Esophagus (tissue), 2 donors: ENCODE results near the gene ZFAND2A. TPM values are rescaled to one million over a fixed set of nuclear protein-coding genes. Genes with fewer than 3 reads are reported as not detected.
"Not testable (repeated sequence)": the region's sequence is repeated elsewhere in the genome, so short reads cannot be mapped to it uniquely, and the experiment has no call there.

Experiments
- H3K27ac ChIP-seq, 2 donors: one replicate each; pipeline ENCODE4 v1.5.1; 2013; ENCODE audit warnings: low read depth in 2 of 2, mild to moderate bottlenecking in 2 of 2, inconsistent platforms in 1 of 2, low read length in 1 of 2, moderate library complexity in 1 of 2
- H3K27me3 ChIP-seq, 2 donors: one replicate each; pipeline ENCODE4 v1.6.1; 2013; ENCODE audit warnings: low read length in 2 of 2, control low read depth in 1 of 2, mild to moderate bottlenecking in 1 of 2; ENCODE audit not compliant: insufficient read depth in 2 of 2, control insufficient read depth in 1 of 2
- H3K36me3 ChIP-seq, 2 donors: one replicate each; pipeline ENCODE4 v1.6.1; 2013; ENCODE audit warnings: low read length in 1 of 2; ENCODE audit not compliant: control insufficient read depth in 2 of 2, insufficient read depth in 2 of 2
- H3K4me1 ChIP-seq, 2 donors: one replicate each; pipeline ENCODE4 v1.6.1; 2013; ENCODE audit warnings: low read length in 1 of 2; ENCODE audit not compliant: control insufficient read depth in 2 of 2, insufficient read depth in 2 of 2
- H3K4me3 ChIP-seq, 2 donors: one replicate each; pipeline ENCODE4 v1.5.1; 2013; ENCODE audit warnings: low read length in 2 of 2, mild to moderate bottlenecking in 2 of 2, low read depth in 1 of 2, moderate library complexity in 1 of 2
- H3K9me3 ChIP-seq, 2 donors: one replicate each; pipeline ENCODE4 v1.6.1; 2013; ENCODE audit warnings: mild to moderate bottlenecking in 2 of 2, low read depth in 1 of 2, low read length in 1 of 2, moderate library complexity in 1 of 2; ENCODE audit not compliant: control insufficient read depth in 2 of 2, insufficient read depth in 1 of 2
- WGBS, 2 donors: extraction: QIAGEN DNeasy Blood & Tissue Kit; methylation state at CpG; one replicate each; pipeline ENCODE4 v1.1.7; 2013; 5-methylcytosine and 5-hydroxymethylcytosine counted together
- polyA plus RNA-seq, 2 donors: library from polyadenylated mRNA; stranded (reverse); fragments of 200-250 nt; gene quantifications; one replicate each; pipeline ENCODE4 v1.2.3, GENCODE V29; 2013
- donor health status: healthy with polysubstance abuse.
- donor health status: Bipolar disorder and iron deficiency.

ZFAND2A gene
- polyA plus RNA-seq, 2 donors, result 24.8 to 38.1 TPM

- no peak overlapping the region for H3K4me3 ChIP-seq
- 67 to 71% methylated on average over 11 of the region's 11 CpGs for WGBS, 2 donors
- H3K36me3 ChIP-seq, result peaks cover 0 to 3% of the 10 kb centered on the region in 2 donors
Observed at GRCh38 chr7:1168422-1168821, 8.4 kb upstream of the ZFAND2A start.

DNA sequence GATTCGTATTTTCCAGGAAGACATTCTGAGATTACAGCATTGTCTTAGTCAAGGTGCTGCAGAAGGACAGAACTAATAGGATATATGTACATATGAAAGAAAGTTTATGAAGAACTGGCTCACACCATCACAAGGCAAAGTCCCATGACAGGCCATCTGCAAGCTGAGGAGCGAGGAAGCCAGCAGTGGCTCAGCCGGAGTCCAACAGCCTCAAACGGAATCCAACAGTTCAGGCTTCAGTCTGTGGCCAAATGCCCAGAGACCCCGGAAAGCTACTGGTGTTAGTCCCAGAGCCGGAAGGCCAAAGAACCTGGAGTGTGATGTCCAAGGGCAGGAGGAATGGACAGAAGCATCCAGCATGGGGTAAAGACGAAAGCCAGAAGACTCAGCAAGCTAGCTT, 4.4 kb upstream of the ZFAND2A start:
- 83 to 89% methylated on average over 7 of the region's 7 CpGs for WGBS, 2 donors
- H3K36me3 ChIP-seq, result peaks cover 0 to 3% of the 10 kb centered on the region in 2 donors
- H3K27ac ChIP-seq, result no peak overlapping the region
- no peak overlapping the region for H3K4me3 ChIP-seq
- H3K27me3 ChIP-seq, result no peaks in the 10 kb centered on the region
- H3K4me1 ChIP-seq, result no peaks in the 10 kb centered on the region
- no peaks in the 10 kb centered on the region for H3K9me3 ChIP-seq

More at GRCh38 chr7:1168422-1168821, 8.4 kb upstream of the ZFAND2A start:
- Histone ChIP-seq H3K27me3 (no peaks in the 10 kb centered on the region), H3K9me3 (no peaks in the 10 kb centered on the region), H3K4me1 (no peaks in the 10 kb centered on the region), H3K27ac (no peak overlapping the region)

DNA sequence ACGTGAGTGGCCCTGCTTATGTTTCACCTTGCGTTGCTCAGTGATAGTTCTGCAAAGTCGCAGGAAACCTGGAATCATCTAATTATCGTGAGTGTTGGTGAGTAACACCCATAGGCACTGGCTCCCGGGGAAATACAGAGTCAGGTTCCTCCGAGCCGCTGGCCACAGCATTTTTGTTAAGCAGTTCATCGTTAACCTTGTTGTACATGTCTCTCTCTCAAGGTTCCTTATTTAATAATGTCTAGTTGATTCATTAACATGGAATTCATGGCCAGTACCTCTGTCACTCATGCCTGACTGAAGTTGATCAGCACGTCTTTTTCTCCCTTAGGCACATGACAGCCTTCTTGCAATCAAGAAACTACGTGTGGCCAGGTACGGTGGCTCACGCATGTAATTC, 3.1 kb upstream of the ZFAND2A start:
- no peaks in the 10 kb centered on the region for H3K9me3 ChIP-seq
- peaks cover 0 to 7% of the 10 kb centered on the region in 2 donors for H3K4me1 ChIP-seq
- no peak overlapping the region for H3K4me3 ChIP-seq
- WGBS, 2 donors, result 94 to 96% methylated on average over 12 of the region's 12 CpGs
- no peak overlapping the region for H3K27ac ChIP-seq
- no peaks in the 10 kb centered on the region for H3K27me3 ChIP-seq
- H3K36me3 ChIP-seq, result peaks cover 0 to 3% of the 10 kb centered on the region in 2 donors

GRCh38 chr7:1160670-1161021, 650 bp upstream of the ZFAND2A start:
- Histone ChIP-seq H3K27ac (peak overlapping the region; percentile 90 to 96), H3K9me3 (no peaks in the 10 kb centered on the region), H3K4me3 (peak overlapping the region; percentile 91 to 100), H3K36me3 (peaks cover 0 to 14% of the 10 kb centered on the region in 2 donors), H3K27me3 (no peaks in the 10 kb centered on the region), H3K4me1 (peaks cover 0 to 7% of the 10 kb centered on the region in 2 donors)
- WGBS, 2 donors, result 24% methylated on average over 19 of the region's 19 CpGs

- H3K36me3 ChIP-seq, result peaks cover 0 to 18% of the 10 kb centered on the region in 2 donors
- not testable (repeated sequence) for H3K9me3 ChIP-seq, H3K27me3 ChIP-seq, H3K4me1 ChIP-seq
- WGBS, 2 donors, result 7 to 9% methylated on average over 14 to 26 of the region's 26 CpGs
- peak overlapping the region; percentile 91 to 100 for H3K4me3 ChIP-seq
- peak overlapping the region; percentile 26 to 42 for H3K27ac ChIP-seq
Observed at GRCh38 chr7:1159231-1159630, 765 bp downstream of the ZFAND2A start.

GRCh38 chr7:1158203-1159126, 1.5 kb downstream of the ZFAND2A start:
- Histone ChIP-seq H3K9me3 (no peaks in the 10 kb centered on the region), H3K27me3 (no peaks in the 10 kb centered on the region), H3K4me1 (peaks cover 0 to 7% of the 10 kb centered on the region in 2 donors), H3K4me3 (peak overlapping the region; percentile 91 to 100), H3K27ac (peak overlapping the region in 1 of 2 donors; percentile 26), H3K36me3 (peaks cover 0 to 25% of the 10 kb centered on the region in 2 donors)
- 62 to 63% methylated on average over 25 of the region's 25 CpGs for WGBS, 2 donors

GRCh38 chr7:1156782-1157535, 3.0 kb downstream of the ZFAND2A start:
- 48 to 52% methylated on average over 10 of the region's 10 CpGs for WGBS, 2 donors
- Histone ChIP-seq H3K27me3 (no peaks in the 10 kb centered on the region), H3K4me3 (no peak overlapping the region), H3K27ac (no peak overlapping the region), H3K9me3 (no peaks in the 10 kb centered on the region), H3K36me3 (peaks cover 11 to 38% of the 10 kb centered on the region in 2 donors), H3K4me1 (peaks cover 0 to 7% of the 10 kb centered on the region in 2 donors)

DNA sequence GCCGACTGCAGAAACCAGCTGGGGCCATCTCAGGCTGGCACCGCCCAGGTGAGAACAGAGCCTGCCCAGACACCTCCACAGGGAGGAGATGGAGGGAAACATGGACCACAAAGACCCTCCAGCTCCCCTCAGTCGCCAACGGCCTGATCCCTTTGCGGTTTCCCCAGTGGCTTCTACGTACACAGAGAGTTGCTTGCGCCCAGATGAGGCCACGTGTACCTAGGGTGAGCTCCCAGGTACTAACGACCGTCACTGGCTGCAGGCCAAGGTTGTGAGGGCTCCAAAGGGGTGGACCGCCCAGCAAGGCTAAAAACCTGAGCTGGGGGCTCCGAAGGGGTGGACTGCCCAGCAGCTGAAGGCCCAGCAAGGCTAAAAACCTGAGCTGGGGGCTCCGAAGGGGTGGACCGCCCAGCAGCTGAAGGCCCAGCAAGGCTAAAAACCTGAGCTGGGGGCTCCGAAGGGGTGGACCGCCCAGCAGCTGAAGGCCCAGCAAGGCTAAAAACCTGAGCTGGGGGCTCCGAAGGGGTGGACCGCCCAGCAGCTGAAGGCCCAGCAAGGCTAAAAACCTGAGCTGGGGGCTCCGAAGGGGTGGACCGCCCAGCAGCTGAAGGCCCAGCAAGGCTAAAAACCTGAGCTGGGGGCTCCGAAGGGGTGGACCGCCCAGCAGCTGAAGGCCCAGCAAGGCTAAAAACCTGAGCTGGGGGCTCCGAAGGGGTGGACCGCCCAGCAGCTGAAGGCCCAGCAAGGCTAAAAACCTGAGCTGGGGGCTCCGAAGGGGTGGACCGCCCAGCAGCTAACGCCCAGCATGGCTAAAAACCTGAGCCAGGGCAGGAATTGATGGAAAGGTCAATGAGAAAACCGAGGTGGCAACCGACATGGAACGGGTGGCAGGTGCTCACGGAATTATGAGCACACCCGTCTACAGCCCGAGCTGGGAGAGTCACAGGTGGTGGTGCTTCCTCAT, 3.9 kb downstream of the ZFAND2A start:
- not testable (repeated sequence) for H3K4me3 ChIP-seq, H3K4me1 ChIP-seq, H3K27ac ChIP-seq, H3K9me3 ChIP-seq, H3K27me3 ChIP-seq
- 82 to 91% methylated on average over 20 to 22 of the region's 33 CpGs for WGBS, 2 donors
- H3K36me3 ChIP-seq, result peaks cover 12 to 44% of the 10 kb centered on the region in 2 donors
